GM12872 (cell line): ENCODE data around the gene TGFBR3.

Source experiments
- TF ChIP-seq, protein P1 (sequence below): IDR thresholded peaks from 3 replicates; pipeline ENCODE4 v1.5.1; 2011; ENCODE audit warnings: low read depth, mild to moderate bottlenecking, low read length, moderate library complexity; ENCODE audit not compliant: insufficient read depth

The TGFBR3 gene

DNA sequence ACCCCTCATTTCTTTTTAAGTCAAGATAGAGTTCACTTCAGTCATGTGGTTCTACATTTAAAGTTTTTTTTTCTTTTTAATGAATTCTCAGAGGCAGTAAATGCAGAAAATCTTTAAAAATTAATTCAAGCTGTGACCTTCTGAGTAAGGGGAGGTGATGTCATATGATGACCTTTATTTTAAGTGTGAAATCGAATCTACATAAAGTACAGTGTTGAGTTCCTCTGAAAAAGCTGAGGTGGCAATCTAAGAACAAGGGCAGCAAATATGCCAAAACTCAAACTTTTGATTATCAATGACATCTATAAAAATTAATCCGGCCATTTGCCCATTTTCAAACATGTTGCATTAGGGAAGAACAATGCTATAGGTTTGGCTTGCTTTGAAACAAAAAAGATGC lies 211.8 kb downstream of the TGFBR3 start:
- TF ChIP-seq, protein P1, sequence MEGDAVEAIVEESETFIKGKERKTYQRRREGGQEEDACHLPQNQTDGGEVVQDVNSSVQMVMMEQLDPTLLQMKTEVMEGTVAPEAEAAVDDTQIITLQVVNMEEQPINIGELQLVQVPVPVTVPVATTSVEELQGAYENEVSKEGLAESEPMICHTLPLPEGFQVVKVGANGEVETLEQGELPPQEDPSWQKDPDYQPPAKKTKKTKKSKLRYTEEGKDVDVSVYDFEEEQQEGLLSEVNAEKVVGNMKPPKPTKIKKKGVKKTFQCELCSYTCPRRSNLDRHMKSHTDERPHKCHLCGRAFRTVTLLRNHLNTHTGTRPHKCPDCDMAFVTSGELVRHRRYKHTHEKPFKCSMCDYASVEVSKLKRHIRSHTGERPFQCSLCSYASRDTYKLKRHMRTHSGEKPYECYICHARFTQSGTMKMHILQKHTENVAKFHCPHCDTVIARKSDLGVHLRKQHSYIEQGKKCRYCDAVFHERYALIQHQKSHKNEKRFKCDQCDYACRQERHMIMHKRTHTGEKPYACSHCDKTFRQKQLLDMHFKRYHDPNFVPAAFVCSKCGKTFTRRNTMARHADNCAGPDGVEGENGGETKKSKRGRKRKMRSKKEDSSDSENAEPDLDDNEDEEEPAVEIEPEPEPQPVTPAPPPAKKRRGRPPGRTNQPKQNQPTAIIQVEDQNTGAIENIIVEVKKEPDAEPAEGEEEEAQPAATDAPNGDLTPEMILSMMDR = no peak

GRCh38 chr1:91673613-91674012 lies 212.3 kb downstream of the TGFBR3 start:
- TF ChIP-seq, protein P1 = no peak

DNA sequence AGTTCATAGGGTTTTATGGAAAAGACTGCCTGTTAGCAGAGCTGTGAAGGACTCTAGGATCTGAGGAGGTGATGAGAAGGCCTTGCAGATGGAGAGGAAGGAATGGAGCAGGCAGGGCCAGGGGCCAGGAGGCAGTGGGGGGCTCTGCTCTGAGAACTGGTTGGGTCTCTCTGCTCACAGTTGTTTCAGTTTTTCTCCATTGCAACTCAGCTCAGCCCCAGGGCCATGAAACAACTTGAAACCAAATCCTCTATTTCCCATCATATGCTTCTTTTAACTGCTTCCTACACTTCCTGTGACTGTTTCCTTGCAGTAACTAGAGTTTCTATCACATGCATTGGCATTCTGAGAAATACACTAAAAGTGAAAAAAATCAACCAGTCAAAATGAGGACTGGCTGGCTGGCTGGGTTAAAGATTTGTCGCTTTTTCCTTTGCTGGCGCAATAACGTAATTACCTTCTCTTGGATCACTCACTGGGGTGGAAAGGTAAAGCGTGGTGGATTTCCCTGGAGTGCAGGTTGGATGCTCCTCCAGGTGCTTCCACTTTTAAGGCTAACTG lies 213.3 kb downstream of the TGFBR3 start:
- TF ChIP-seq, protein P1 = no peak

GRCh38 chr1:91670781-91671180 lies 215.2 kb downstream of the TGFBR3 start:
- TF ChIP-seq, protein P1 = no peak

DNA sequence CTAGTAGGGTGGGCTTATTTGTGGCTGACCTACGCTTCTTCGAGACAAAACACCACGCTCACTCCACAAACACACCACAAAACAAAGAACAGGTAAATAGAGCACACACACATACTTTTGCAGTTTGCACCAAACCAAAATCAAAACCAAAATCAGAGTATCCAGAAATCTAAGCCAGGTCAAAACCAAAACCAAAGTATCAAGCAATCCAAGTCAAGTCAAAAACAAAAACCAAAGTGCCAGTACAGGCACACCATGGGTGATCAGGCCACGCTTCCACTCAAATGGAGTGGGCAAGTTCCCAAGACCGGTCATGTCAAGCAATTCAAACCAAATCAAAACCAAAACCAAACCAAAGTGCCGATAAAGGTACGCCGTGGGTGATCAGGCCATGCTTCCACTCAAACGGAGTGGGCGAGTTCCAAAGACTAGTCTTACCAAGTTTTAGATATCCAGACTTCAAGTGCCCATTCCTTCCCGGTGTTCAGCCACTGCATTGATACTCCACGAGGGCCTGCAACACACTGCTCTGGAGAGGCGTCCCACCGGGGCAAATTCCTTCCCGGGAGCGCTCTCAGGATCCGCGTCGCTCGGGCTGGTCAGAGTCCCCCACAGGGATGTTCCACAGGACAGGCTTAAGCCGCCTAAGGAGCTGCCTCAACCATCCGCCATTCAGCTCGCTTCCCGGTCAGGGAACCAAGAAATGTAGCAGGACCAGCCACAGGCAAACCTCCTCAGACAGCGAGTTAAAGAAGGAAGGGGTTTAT lies 216.2 kb downstream of the TGFBR3 start:
- TF ChIP-seq, protein P1 = no peak

DNA sequence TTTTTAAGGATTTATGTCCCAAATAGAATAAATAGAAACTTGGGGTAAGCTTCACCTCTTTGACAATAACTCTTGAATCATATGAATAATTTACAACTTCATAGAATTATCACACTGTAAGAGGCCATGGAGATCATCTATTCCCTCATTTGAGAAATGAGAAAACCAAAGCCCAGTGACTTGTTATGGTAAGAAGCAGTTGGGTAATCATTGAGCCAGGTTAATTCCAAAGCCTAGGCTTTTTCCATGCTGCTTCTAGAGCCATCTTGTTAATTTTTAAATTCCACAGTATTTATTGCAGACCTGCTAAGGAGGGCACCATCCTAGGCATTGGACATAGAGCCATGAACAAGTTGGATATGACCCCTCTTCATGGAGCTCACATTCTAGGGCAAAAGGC lies 224.8 kb downstream of the TGFBR3 start:
- TF ChIP-seq, protein P1 = no peak

GRCh38 chr1:91660708-91661107 lies 225.2 kb downstream of the TGFBR3 start:
- TF ChIP-seq, protein P1 = no peak
